HepG2 (cell line): ENCODE results near the gene TMEM198. TPM values are rescaled to one million over a fixed set of nuclear protein-coding genes. Genes with fewer than 3 reads are reported as not detected.
A peak's percentile ranks its signal among the peaks of the same experiment; 100 is the strongest.

ENCODE experiments used
- BRD4 ChIP-seq: sonication (generic); formaldehyde crosslinking; IDR thresholded peaks from 2 replicates; pipeline ENCODE4 v1.4.0; 2020; ENCODE audit warnings: missing genetic modification reagents
- CTCF ChIP-seq: sonication (generic); formaldehyde crosslinking; IDR thresholded peaks from 2 replicates; pipeline ENCODE4 v1.5.0; 2020; ENCODE audit warnings: mild to moderate bottlenecking, missing genetic modification reagents, moderate library complexity
- EHMT2 ChIP-seq: fragments of 200-600 bp; sonication (generic); IDR thresholded peaks from 2 replicates; pipeline ENCODE4 v1.7.0; 2017; ENCODE audit warnings: antibody characterized with exemption, low read depth, low read length, borderline replicate concordance
- EZH2 ChIP-seq: conservative IDR thresholded peaks from 2 replicates; pipeline ENCODE4 v1.6.1; 2012; ENCODE audit warnings: mild to moderate bottlenecking, low read depth, low read length, moderate library complexity
- FOXP4 ChIP-seq: sonication (generic); formaldehyde crosslinking; IDR thresholded peaks from 2 replicates; pipeline ENCODE4 v1.4.0; 2020; ENCODE audit warnings: missing genetic modification reagents
- GTF3A ChIP-seq: sonication (generic); formaldehyde crosslinking; conservative IDR thresholded peaks from 2 replicates; pipeline ENCODE4 v1.4.0; 2020; ENCODE audit warnings: mild to moderate bottlenecking, missing genetic modification reagents
- HNRNPLL ChIP-seq: fragments of 200-400 bp; formaldehyde crosslinking; IDR thresholded peaks from 2 replicates; pipeline ENCODE4 v1.6.1; 2017; ENCODE audit warnings: mild to moderate bottlenecking, low read depth, low read length; ENCODE audit not compliant: poor library complexity, severe bottlenecking
- HOXA7 ChIP-seq: sonication (generic); formaldehyde crosslinking; IDR thresholded peaks from 2 replicates; pipeline ENCODE4 v1.8.1; 2022; ENCODE audit warnings: mild to moderate bottlenecking, missing genetic modification reagents, moderate library complexity
- KDM2A ChIP-seq: sonication (generic); formaldehyde crosslinking; IDR thresholded peaks from 2 replicates; pipeline ENCODE4 v1.4.0; 2020; ENCODE audit warnings: low read depth, missing genetic modification reagents, borderline replicate concordance
- KLF12 ChIP-seq: sonication (generic); formaldehyde crosslinking; IDR thresholded peaks from 2 replicates; pipeline ENCODE4 v1.4.0; 2020; ENCODE audit warnings: missing genetic modification reagents, borderline replicate concordance
- KLF13 ChIP-seq: sonication (generic); formaldehyde crosslinking; IDR thresholded peaks from 2 replicates; pipeline ENCODE4 v1.4.0; 2020; ENCODE audit warnings: mild to moderate bottlenecking, missing genetic modification reagents
- MAX ChIP-seq: IDR thresholded peaks from 2 replicates; pipeline ENCODE4 v1.6.1; 2012; ENCODE audit warnings: inconsistent platforms
- MBD4 ChIP-seq: IDR thresholded peaks from 2 replicates; pipeline ENCODE4 v1.6.1; 2012; ENCODE audit warnings: low read length, inconsistent platforms, borderline replicate concordance
- PATZ1 ChIP-seq: sonication (generic); formaldehyde crosslinking; IDR thresholded peaks from 2 replicates; pipeline ENCODE4 v1.4.0; 2020; ENCODE audit warnings: missing genetic modification reagents
- U2AF2 ChIP-seq: fragments of 200-400 bp; formaldehyde crosslinking; IDR thresholded peaks from 2 replicates; pipeline ENCODE4 v1.6.1; 2017; ENCODE audit warnings: low read depth, mild to moderate bottlenecking, low read length
- ZNF224 ChIP-seq: sonication (generic); formaldehyde crosslinking; IDR thresholded peaks from 2 replicates; pipeline ENCODE4 v1.5.0; 2020; ENCODE audit warnings: mild to moderate bottlenecking, missing genetic modification reagents
- ZNF230 ChIP-seq: sonication (generic); formaldehyde crosslinking; IDR thresholded peaks from 2 replicates; pipeline ENCODE4 v1.4.0; 2020; ENCODE audit warnings: mild to moderate bottlenecking, missing genetic modification reagents
- ZNF510 ChIP-seq: sonication (generic); formaldehyde crosslinking; IDR thresholded peaks from 2 replicates; pipeline ENCODE4 v1.4.0; 2020; ENCODE audit warnings: low read depth, mild to moderate bottlenecking, missing genetic modification reagents
- ZNF546 ChIP-seq: sonication (generic); formaldehyde crosslinking; conservative IDR thresholded peaks from 2 replicates; pipeline ENCODE4 v1.8.1; 2023; ENCODE audit warnings: mild to moderate bottlenecking, missing genetic modification reagents
- ZNF616 ChIP-seq: sonication (generic); formaldehyde crosslinking; IDR thresholded peaks from 2 replicates; pipeline ENCODE4 v1.5.0; 2020; ENCODE audit warnings: low read depth, mild to moderate bottlenecking, missing genetic modification reagents
- ZNF703 ChIP-seq: sonication (generic); formaldehyde crosslinking; IDR thresholded peaks from 2 replicates; pipeline ENCODE4 v1.5.1; 2020; ENCODE audit warnings: missing genetic modification reagents, mild to moderate bottlenecking, moderate library complexity, borderline replicate concordance
- ZNF784 ChIP-seq: sonication (generic); formaldehyde crosslinking; IDR thresholded peaks from 2 replicates; pipeline ENCODE4 v1.5.1; 2020; ENCODE audit warnings: missing genetic modification reagents, mild to moderate bottlenecking, borderline replicate concordance
- ZNF883 ChIP-seq: sonication (generic); formaldehyde crosslinking; IDR thresholded peaks from 2 replicates; pipeline ENCODE4 v1.5.1; 2020; ENCODE audit warnings: mild to moderate bottlenecking, missing genetic modification reagents; ENCODE audit errors: not compliant biosample characterization
- polyA plus RNA-seq, 8 experiments: library from polyadenylated mRNA; depleted of rRNA in 3 of 8; stranded (reverse) in 7 of 8; unstranded in 1 of 8; fragments of >200 nt; fragmentation: Illumina TruSeq in 4 of 8; extraction: Trizol in 4 of 8; gene quantifications; 2 replicates each; pipeline versions ENCODE4 v1.2.1 to v1.2.3, GENCODE V29; 2011 to 2016; ENCODE audit warnings: low read depth in 4 of 8, missing spikeins in 1 of 8, mixed read lengths in 1 of 8; ENCODE audit not compliant: insufficient read depth in 1 of 8
- total RNA-seq, 5 experiments: library from RNA; depleted of rRNA; stranded (reverse); fragments of >200 nt; fragmentation: Illumina TruSeq; extraction: Trizol; gene quantifications; 2 replicates each; pipeline ENCODE4 v1.2.3, GENCODE V29; 2016; ENCODE audit warnings: low read depth in 1 of 5

Gene TMEM198
- total and polyA plus RNA-seq, 2 of the 13 experiments (the other 11 are each of a cell fraction or from before 2014, with no cell fraction given): 17.3 to 23.5 TPM

- TF ChIP-seq ZNF510 (CRISPR knock-in tag): no peak
- TF ChIP-seq PATZ1 (CRISPR knock-in tag): peak; percentile 83
- no peak for TF ChIP-seq ZNF883 (CRISPR knock-in tag)
- TF ChIP-seq BRD4 (CRISPR knock-in tag): no peak
- TF ChIP-seq ZNF230 (CRISPR knock-in tag): no peak
- TF ChIP-seq HOXA7: no peak
- no peak for TF ChIP-seq KLF12 (CRISPR knock-in tag)
- TF ChIP-seq HNRNPLL: no peak
- no peak for TF ChIP-seq ZNF546 (CRISPR knock-in tag)
- TF ChIP-seq CTCF (CRISPR knock-in tag): peak; percentile 84
- TF ChIP-seq ZNF703 (CRISPR knock-in tag): no peak
- no peak for TF ChIP-seq GTF3A (CRISPR knock-in tag)
- no peak for TF ChIP-seq ZNF784
- TF ChIP-seq EZH2: peak; percentile 91
- TF ChIP-seq EHMT2: no peak
- TF ChIP-seq KLF13 (CRISPR knock-in tag): no peak
- no peak for TF ChIP-seq FOXP4 (CRISPR knock-in tag)
- no peak for TF ChIP-seq MBD4
- TF ChIP-seq U2AF2: no peak
- TF ChIP-seq MAX: no peak
- no peak for TF ChIP-seq ZNF224 (CRISPR knock-in tag)
- TF ChIP-seq ZNF616 (CRISPR knock-in tag): no peak
- peak; percentile 36; the same call in 1 of the 2 replicates for TF ChIP-seq KDM2A (CRISPR knock-in tag)
These were observed 22.6 kb upstream of the TMEM198 start (continued) for GRCh38 chr2:219521066-219521880.
